K562 (cell line): ENCODE results near the gene USP35. TPM values are rescaled to one million over a fixed set of nuclear protein-coding genes. Genes with fewer than 3 reads are reported as not detected.

Experiments
- CEBPG ChIP-seq, 3 experiments: fragments of 200-800 bp in 1 of 3; sonication (Bioruptor generic) in 1 of 3; sonication (generic) in 1 of 3; formaldehyde crosslinking in 1 of 3; IDR thresholded peaks in 2 of 3; conservative IDR thresholded peaks in 1 of 3; 2 replicates each; pipeline versions ENCODE4 v1.6.1 to v1.8.0; 2016 to 2022; ENCODE audit warnings: missing compliant biosample characterization in 2 of 3, missing genetic modification characterization in 2 of 3, mild to moderate bottlenecking in 1 of 3, missing genetic modification reagents in 1 of 3
- E2F8 ChIP-seq: fragments of 450-650 bp; IDR thresholded peaks from 2 replicates; pipeline ENCODE4 v1.7.1; 2018; ENCODE audit warnings: mild to moderate bottlenecking, low read depth; ENCODE audit not compliant: partially characterized antibody
- HDAC8 ChIP-seq: fragments of 450-650 bp; IDR thresholded peaks from 2 replicates; pipeline ENCODE4 v1.6.1; 2016; ENCODE audit warnings: mild to moderate bottlenecking, missing genetic modification characterization, moderate library complexity, missing compliant biosample characterization
- JUND ChIP-seq, 2 experiments: IDR thresholded peaks; 2 replicates in 1 of 2; 3 replicates in 1 of 2; pipeline ENCODE4 v1.6.1; 2011; ENCODE audit warnings: borderline replicate concordance in 2 of 2, low read depth in 2 of 2, low read length in 2 of 2, improper control_type of control experiment in 1 of 2, missing biosample characterization in 1 of 2, missing genetic modification characterization in 1 of 2, missing genetic modification reagents in 1 of 2
- LARP7 ChIP-seq: fragments of 450-650 bp; IDR thresholded peaks from 2 replicates; pipeline ENCODE4 v1.6.1; 2016
- MXI1 ChIP-seq: IDR thresholded peaks from 2 replicates; pipeline ENCODE4 v1.6.1; 2011; ENCODE audit warnings: low read depth, mild to moderate bottlenecking, improper control_type of control experiment, low read length
- PCBP1 ChIP-seq: fragments of 200-400 bp; formaldehyde crosslinking; IDR thresholded peaks from 2 replicates; pipeline ENCODE4 v1.6.1; 2018; ENCODE audit warnings: mild to moderate bottlenecking, low read depth, low read length; ENCODE audit not compliant: poor library complexity, severe bottlenecking
- POLR2AphosphoS5 ChIP-seq: IDR thresholded peaks from 2 replicates; pipeline ENCODE4 v1.6.1; 2011; ENCODE audit warnings: mild to moderate bottlenecking, low read depth, low read length, moderate library complexity; ENCODE audit not compliant: control insufficient read depth, insufficient read depth
- SIN3A ChIP-seq, 2 experiments: fragments of 150-350 bp in 1 of 2; IDR thresholded peaks; 2 replicates each; pipeline ENCODE4 v1.6.1; 2011 to 2016; ENCODE audit warnings: borderline replicate concordance in 2 of 2, low read depth in 2 of 2, low read length in 2 of 2, mild to moderate bottlenecking in 2 of 2, moderate library complexity in 2 of 2; ENCODE audit not compliant: control insufficient read depth in 1 of 2
- TCF7 ChIP-seq: sonication (generic); IDR thresholded peaks from 2 replicates; pipeline ENCODE4 v1.6.1; 2016; ENCODE audit warnings: antibody characterized with exemption, borderline replicate concordance
- TFE3 ChIP-seq: fragments of 450-650 bp; formaldehyde crosslinking; IDR thresholded peaks from 2 replicates; pipeline ENCODE4 v1.4.0; 2020; ENCODE audit warnings: mild to moderate bottlenecking, mixed read lengths
- TRIM24 ChIP-seq, 2 experiments: fragments of 450-650 bp; IDR thresholded peaks; 2 replicates each; pipeline ENCODE4 v1.6.1; 2016
- ZBTB1 ChIP-seq: sonication (generic); formaldehyde crosslinking; IDR thresholded peaks from 2 replicates; pipeline ENCODE4 v1.8.1; 2023; ENCODE audit warnings: missing genetic modification reagents, low read depth, mild to moderate bottlenecking, borderline replicate concordance
- ZBTB33 ChIP-seq: sonication (generic); formaldehyde crosslinking; IDR thresholded peaks from 2 replicates; pipeline ENCODE4 v1.8.1; 2023; ENCODE audit warnings: mild to moderate bottlenecking, missing genetic modification reagents
- ZNF717 ChIP-seq: fragments of 250-450 bp; sonication (Bioruptor Pico); IDR thresholded peaks from 2 replicates; pipeline ENCODE4 v1.5.0; 2021
- polyA plus RNA-seq, 8 experiments: library from polyadenylated mRNA; depleted of rRNA in 4 of 8; stranded (reverse) in 5 of 8; unstranded in 3 of 8; fragments of >200 nt; fragmentation: Nextera tagmentation in 2 of 8; fragmentation: Illumina TruSeq in 1 of 8; extraction: Ambion mirVana in 2 of 8; extraction: Trizol in 1 of 8; gene quantifications; 2 replicates each; pipeline versions ENCODE4 v1.2.1 to v1.2.3, GENCODE V29; 2011 to 2014; ENCODE audit warnings: inconsistent platforms in 1 of 8, missing spikeins in 1 of 8
- total RNA-seq, 7 experiments: library from RNA; depleted of rRNA in 6 of 7; stranded (reverse); fragments of >200 nt in 6 of 7; fragmentation: Illumina TruSeq in 2 of 7; extraction: Trizol in 2 of 7; gene quantifications; 2 replicates each; pipeline versions ENCODE4 v1.2.1 to v1.2.3, GENCODE V29; 2011 to 2021; ENCODE audit warnings: low replicate concordance in 1 of 7
- TF ChIP-seq, protein P1 (sequence below): fragments of 200-800 bp; sonication (Bioruptor generic); IDR thresholded peaks from 2 replicates; pipeline ENCODE4 v1.6.1; 2017; ENCODE audit warnings: missing genetic modification characterization, missing compliant biosample characterization

The USP35 gene
- total and polyA plus RNA-seq, 9 of the 15 experiments (the other 6 are each of a cell fraction or from before 2014, with no cell fraction given) = 0.01 to 4.8 (median 3.6) TPM

GRCh38 chr11:78188286-78189173 lies at the start of gene USP35, which contains the start of gene KCTD21 (continued):
- TF ChIP-seq TFE3 (CRISPR knock-in tag) (no peak), ZBTB1 (CRISPR knock-in tag) (peak; percentile 44; the same call in 1 of the 2 replicates), TRIM24 (IDR thresholded peaks at IDR 0.05) (peak in 1 of 2 experiments; percentile 72; a peak in 2 of 4 replicates), ZNF717 (no peak), TCF7 (0 out of 2 replicates have a peak, but pooled peaks have one; percentile 37), JUND (IDR thresholded peaks at IDR 0.05; ENCODE audit: borderline replicate concordance, low read depth, low read length) (no peak; the same call in 1 of the 2 replicates), JUND (tag; IDR thresholded peaks at IDR 0.05; ENCODE audit: borderline replicate concordance, low read depth, low read length) (no peak), HDAC8 (0 out of 2 replicates have a peak, but pooled peaks have one; percentile 47), CEBPG (CRISPR knock-in tag; IDR thresholded peaks at IDR 0.05) (no peak), CEBPG (tag; conservative IDR thresholded peaks at IDR 0.05 in 1 of 2, IDR thresholded peaks at IDR 0.05 in 1 of 2) (no peak), ZBTB33 (no peak), LARP7 (peak; percentile 84; the same call in 1 of the 2 replicates), POLR2AphosphoS5 (no peak), SIN3A (IDR thresholded peaks at IDR 0.05; ENCODE audit: borderline replicate concordance in 2 of 2, control insufficient read depth in 1 of 2, low read depth in 2 of 2, low read length in 2 of 2) (peak; percentile 71 to 90; a peak in 2 of 4 replicates), MXI1 (no peak; the same call in 1 of the 2 replicates), E2F8 (peak; percentile 53), PCBP1 (peak; percentile 90)
- TF ChIP-seq, protein P1, sequence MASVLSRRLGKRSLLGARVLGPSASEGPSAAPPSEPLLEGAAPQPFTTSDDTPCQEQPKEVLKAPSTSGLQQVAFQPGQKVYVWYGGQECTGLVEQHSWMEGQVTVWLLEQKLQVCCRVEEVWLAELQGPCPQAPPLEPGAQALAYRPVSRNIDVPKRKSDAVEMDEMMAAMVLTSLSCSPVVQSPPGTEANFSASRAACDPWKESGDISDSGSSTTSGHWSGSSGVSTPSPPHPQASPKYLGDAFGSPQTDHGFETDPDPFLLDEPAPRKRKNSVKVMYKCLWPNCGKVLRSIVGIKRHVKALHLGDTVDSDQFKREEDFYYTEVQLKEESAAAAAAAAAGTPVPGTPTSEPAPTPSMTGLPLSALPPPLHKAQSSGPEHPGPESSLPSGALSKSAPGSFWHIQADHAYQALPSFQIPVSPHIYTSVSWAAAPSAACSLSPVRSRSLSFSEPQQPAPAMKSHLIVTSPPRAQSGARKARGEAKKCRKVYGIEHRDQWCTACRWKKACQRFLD (CRISPR knock-in tag) = peak; percentile 73; the same call in 1 of the 2 replicates
